LHCN-M2 (cell line): ENCODE measurements around the gene LDAH. TPM values are rescaled to one million over a fixed set of nuclear protein-coding genes. Genes with fewer than 3 reads are reported as not detected.
A peak's percentile ranks its signal among the peaks of the same experiment; 100 is the strongest.

ENCODE experiments used
- DNase-seq: peaks from one replicate; pipeline ENCODE4 v3.0.0-alpha.2; 2012; ENCODE audit warnings: low read depth
- total RNA-seq: library from RNA; depleted of rRNA; stranded (reverse); fragments of >200 nt; gene quantifications from 2 replicates; pipeline ENCODE4 v1.2.3, GENCODE V29; 2014

Gene LDAH
- total RNA-seq, 1 experiment from 2014 or later, result 24.3 TPM

DNA sequence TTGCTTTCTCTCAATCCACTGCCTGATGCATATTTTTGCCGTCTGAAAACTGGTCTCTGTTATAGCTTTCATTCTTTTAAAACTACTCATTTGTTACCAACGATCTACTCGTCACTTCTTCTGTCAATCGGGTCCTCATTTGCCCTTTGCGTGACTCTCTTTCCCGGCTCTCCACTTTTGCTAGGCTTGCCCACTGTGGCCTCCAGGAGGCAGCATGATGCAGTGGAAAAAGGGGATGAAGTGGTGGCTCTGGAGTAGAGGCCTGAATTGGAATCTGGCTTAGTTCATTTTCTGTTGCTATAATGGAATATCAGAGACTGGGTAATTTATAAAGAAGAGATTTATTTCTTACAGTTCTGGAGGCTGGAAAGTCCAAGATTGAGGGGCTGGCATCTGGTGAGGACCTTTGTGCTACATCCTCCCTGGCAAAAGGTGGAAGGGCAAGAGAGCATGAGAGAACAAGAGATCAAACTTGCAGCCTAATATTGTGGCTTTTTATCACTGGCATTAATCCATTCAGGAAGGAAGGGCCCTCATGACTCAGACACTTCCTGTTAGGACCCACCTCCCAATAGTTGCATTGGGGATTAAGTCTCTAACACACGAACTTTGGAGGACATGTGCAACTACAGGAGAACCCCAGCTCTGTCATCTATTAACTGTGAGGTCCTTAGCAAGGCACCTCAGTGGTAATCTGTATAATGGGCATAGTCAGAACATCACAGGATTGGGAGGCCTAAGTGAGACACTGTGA lies 140.6 kb downstream of the LDAH start:
- peak; percentile 16 for DNase-seq

DNA sequence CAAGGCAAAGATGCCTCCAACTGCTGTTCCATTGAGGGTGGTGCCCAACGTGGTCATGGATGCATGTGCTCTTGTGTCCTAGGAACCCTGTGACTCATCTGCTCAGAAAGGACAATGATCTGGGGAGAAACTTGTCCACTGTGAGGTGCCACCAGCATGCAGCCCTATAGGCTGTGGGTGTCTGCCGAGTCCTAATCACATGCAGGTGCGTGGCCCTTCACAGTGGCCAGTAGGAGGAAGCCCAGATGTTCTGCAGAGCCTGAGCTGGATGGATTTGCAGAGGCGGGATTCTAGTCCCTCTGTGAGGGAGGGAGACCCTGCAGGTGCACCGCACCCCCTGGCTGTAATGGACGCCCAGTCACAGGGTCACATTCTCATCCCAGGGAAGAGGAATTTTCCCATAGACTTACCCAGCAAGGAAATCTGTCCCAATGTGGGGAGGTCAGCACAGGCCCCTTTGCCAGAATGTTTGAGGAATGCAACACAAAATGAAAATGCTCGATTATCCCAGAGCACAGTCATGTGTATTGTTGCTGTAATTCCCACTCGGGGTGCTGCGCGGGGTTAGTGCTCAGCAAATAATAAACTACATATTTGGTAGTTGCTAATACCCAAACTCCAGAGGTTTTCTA lies 142.0 kb downstream of the LDAH start:
- no peak for DNase-seq

DNA sequence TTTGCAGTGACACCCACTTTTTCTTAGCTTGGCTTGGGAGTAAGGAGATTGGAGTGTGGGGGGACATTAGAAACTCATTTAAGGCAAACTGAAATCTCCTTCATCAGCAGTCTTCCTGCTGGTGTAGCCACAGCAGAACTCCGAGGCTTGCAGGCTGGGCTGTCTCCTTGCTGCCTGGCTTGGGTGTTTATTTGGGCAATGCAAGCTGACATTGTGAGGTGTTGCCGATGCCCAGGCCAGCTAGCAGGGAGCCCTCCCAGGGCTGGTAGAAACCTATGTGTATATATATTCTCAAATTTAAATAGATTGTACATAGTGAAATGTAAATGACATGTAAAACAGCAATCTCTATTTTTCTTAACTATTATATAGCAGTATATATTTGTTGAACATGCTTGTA lies 144.1 kb downstream of the LDAH start:
- DNase-seq, result no peak

DNA sequence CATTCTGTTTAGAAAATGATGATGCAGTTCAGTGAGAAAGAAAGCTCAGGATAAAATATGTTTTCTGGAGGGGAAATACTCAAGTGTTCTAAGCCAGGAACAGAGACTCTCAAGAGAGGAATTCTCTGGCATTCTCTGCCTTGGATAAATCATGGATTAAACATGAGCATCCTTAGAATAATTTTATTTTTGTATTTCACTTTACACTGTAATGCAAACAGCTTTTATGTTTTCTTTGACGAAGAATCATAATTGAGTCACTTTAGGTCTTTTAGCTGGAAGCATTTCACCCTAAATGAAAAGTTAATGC lies 144.9 kb downstream of the LDAH start:
- no peak for DNase-seq

DNA sequence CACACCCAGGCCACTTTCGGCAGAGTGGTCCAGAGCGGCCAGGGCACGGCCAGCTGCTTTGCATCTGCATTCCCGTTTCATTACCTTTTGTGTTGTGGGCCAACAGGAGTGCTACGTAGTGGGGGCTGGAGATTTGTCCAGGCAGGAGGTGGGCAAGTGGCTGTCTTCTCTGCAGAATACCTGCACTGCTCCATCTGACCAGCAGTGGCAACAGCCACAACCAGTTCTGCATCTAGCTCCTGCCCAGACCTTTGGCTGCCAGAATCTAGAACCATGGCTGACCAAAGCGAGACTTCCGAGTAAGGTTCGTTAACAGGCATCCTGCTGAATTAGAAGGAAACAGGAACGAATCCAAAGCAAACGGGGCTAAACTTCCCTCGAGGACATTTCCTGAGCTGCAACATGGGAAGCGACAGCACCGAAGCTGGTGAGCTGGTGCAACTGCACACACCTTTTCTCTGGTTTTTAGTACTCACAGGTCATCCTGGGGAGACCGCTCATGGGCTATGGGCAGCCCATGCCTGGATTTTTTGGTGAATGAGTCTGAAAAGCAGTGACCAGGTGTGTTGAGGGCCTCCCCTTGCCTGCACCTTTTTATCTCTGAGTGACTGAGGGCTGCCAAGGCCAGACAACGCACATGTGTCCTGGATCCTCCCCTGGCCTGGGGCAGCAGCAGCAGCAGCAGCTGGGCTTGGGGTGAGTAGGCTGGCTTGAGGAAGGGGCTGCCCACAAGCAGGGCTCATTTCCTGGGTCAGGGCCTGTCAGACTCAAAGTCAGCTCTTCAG lies 145.4 kb downstream of the LDAH start:
- no peak for DNase-seq

DNA sequence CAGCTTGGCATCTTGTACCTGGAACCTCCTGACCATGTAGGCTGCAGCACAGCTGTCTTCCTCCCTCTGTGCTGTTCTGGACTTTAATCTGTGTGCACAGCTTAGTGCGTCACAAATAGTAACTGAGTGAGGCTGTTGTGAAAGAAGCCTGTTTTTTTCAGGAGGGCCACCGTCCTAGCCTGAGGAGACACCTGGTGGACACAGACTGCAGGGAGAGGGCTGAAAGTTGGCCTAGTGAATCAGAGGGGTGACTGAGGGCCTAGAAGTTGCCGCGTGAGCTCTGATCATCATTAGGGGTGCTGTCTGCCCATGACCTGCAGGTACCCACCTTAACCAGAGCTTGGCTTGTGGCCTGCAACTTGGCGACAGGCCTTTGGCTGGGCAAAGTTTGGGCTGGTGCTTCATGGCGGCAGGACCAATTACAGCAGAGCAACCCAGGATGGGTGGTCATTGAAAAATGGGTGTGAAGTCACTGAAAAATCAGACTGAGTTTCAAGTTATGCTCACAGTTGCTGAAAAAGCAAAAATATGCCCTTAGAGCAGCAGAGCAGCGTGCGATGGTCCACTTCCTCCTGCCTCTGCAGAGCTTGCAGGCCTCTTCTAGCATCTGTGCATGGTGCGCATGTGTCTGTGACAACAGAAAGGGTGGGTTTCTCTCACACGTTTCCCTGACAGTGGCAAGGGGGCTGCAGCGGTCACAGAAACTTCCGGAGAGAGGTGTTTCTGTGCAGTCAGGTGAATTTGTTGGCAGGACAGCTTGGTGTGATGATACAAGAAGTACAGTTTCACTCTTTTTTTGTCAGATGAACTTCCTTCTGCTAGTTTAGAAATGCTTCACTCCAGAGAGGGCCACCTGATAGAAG lies 146.3 kb downstream of the LDAH start:
- DNase-seq, result no peak

DNA sequence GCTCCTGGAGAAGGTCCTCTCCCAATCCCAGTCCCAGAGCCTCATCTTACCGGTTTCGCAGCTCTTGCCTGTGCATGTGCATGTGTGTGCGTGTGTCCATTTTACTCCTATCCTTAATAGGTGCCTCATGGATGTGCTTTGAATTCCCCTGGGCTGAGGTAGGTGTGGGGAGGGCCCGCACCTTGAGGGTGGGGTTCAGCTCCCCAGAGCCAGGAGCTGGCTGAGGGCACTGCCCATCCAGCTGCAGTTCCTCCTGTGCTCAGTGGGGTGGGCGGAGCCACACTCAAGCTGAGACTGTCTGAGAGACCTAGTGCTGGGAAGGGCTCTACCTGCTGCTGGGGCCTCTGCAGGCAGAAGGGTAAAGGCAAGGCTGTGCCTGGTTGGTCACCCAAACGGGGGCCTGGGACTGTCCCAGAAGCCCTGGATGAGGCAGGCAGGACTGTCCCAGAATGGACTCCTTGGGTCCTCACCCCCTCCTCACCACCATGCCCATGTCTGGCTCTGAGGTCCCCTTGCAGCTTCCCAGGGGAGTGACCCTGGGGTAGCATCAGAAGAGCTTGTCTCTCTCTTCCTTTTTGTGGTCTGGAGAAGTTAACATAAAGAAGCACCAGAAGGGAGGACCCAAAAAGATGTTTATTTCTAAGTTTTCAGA lies 147.1 kb downstream of the LDAH start:
- DNase-seq, result no peak

DNA sequence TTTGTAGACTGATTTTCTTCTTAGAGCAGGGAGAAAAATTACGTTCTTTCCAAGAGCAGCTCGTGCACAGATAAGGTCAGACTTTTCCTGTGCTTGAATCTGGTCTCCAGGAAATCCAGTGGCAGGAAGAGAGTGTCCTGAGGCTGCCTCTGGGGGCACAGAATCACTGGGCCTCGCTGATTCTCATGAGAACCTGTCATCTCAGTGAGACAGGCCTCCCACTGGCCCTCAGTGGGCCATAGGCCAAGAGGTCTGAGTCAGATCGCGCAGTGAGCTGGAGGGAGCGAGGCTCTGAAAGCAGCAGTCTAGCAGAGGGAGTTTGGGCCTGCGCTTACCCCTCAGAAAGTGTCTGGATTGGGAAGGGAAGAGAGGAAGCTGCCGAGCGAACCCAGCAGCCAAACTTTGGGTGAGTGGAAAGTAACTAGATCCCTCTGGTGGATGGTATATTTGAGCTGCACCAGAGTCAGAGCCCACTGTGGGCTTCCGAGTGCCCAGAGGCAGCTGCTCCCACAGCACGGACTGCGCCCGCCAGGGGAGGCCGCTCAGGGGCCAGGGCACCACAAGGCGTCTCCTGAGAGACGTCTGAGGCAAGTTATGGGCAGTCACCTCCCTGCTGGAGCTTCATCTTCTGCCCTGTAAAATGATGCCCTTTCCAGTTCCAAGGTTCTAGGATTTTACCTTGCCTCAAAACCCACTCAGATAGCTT lies 147.8 kb downstream of the LDAH start:
- peak; percentile 78 for DNase-seq

DNA sequence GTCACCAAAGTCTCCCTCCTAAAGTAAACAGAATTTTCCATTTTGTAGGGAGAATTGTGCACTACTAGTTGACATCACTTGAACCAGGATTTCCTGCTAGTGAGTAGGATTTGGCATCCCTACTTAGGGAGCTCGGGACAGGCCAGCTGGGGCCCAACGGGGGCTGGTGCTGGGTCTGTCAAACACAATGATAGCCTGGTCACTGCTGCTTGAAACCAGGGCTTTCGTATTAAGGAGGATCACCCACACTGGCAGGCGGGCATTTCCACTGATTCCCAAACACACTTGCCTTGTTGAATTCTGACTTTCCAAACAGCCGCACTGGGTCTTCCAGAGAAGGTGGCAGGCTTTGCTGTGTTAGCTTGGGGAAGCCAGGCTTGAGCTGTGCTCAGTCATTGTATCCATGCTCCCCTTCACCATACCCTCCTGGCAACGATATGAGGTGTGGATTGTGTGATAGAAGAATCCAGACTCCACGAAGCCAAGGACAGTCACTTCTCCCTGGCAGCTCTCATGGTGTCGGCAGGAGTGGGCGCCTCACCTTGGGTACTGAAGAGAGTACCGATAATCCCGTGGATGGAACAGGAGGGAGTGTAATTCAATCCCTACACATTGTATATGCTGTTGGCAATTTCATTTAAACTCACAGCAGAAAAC lies 148.5 kb downstream of the LDAH start:
- no peak for DNase-seq

DNA sequence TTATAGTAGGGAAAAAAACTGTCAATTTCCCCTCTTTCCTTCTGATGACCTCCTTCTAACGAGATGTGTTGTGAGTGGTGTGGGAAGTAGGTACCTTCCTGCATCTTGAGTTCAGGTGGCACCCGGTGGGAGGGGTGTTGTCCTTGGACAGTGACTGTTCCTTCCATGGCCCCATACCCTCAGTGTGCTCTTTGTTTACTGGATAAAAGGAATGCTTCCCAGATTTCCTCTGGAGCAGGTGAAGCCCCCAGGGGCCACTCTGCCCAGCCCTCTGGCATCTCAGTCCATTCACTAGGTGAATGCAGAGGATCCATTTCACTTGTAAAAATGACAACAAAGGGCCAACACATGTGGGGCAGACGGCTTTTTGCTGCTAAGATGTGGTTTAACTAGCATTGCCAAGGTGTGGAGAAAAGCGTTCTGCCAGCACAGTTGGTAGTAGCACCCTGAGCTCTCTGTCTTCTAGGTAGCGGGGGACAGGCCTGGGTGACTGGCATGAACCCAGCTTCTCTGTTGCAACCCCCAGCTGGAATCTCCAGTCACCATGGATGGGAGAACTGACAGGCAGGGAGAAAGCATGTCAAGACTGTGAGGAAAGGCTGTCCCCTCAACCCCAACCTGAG lies 149.1 kb downstream of the LDAH start:
- no peak for DNase-seq

DNA sequence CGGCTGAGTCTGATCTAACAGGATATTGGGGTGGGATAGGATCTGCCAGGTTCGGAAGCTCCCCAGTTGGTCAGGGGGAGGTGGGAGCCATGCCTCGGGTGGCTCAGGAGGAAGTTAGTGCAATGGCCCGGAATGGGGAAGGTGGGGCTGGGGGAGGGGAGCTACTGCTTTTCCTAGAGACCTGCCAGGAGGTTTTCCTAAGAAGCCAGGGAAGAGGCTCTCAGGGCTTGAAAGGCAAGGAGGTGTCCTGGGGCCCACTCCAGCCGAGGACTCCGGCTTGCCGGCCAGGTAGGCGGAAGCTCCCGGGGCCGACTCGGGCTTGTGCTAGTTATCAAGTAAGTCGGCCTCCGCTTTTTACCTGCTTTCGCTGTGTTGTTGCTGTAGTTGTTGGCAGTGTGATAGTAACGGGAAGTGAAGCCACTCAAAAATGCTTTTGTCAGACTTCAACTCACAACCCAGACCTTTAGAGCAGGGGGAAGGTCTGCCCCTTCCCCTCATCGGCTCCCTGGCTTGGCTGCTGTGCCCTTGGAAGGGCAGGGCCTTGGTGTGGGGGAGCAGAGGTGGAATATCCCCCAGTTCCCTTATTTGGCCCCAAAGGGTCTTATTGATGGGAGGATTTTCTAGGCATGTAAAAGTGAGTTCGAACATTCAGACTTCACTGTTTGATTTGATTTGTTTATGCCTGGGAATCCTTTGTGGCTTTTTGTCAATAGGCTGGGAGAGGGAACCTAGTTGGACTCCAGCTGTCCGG lies 150.5 kb downstream of the LDAH start:
- DNase-seq, result no peak

DNA sequence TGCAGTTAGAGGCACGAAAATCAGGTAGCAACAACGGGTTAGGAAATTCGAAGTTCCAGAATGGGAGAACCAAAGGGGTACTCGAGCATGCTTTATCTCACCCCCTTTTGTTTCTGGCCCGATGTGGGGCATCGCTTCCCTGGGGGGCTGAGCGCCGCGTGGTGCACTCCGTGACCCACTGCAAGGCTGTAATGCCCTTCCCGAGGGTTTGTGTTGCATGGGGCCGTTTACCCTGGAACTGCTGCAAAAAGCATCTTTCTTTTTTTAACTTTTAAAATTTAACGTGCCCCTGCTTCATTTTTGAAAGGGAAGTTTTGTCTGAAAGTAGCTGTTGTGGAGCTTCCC lies 151.2 kb downstream of the LDAH start:
- DNase-seq, result no peak

DNA sequence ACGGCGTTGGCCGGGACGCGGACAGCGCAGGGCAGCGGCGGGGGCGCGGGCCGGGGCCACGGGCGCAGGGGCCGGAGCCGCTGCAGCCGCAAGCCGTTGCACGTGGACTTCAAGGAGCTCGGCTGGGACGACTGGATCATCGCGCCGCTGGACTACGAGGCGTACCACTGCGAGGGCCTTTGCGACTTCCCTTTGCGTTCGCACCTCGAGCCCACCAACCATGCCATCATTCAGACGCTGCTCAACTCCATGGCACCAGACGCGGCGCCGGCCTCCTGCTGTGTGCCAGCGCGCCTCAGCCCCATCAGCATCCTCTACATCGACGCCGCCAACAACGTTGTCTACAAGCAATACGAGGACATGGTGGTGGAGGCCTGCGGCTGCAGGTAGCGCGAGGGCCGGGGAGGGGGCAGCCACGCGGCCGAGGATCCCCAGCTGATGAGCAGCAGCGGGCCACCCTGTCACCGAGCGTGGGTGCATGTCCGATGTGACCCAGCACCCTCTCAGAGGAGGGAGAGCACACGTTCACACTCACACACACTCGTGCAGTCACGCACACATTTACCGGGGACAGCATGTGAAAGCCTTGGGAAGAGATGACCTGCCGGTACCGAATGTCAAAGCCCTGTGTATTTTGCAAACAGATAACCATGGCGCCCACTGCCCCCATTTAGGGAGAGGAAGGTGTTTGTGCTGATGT lies 151.7 kb downstream of the LDAH start:
- no peak for DNase-seq

DNA sequence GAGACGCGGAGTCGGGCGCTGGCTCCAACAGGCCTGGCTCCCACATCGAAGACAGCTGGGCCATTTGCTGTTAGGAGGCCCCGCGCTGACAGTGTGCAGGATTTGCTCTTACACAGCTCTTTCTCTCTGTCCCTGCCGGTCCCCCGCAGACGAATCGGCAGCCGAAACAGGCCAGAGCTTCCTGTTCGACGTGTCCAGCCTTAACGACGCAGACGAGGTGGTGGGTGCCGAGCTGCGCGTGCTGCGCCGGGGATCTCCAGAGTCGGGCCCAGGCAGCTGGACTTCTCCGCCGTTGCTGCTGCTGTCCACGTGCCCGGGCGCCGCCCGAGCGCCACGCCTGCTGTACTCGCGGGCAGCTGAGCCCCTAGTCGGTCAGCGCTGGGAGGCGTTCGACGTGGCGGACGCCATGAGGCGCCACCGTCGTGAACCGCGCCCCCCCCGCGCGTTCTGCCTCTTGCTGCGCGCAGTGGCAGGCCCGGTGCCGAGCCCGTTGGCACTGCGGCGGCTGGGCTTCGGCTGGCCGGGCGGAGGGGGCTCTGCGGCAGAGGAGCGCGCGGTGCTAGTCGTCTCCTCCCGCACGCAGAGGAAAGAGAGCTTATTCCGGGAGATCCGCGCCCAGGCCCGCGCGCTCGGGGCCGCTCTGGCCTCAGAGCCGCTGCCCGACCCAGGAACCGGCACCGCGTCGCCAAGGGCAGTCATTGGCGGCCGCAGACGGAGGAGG lies 152.4 kb downstream of the LDAH start:
- DNase-seq, result no peak

DNA sequence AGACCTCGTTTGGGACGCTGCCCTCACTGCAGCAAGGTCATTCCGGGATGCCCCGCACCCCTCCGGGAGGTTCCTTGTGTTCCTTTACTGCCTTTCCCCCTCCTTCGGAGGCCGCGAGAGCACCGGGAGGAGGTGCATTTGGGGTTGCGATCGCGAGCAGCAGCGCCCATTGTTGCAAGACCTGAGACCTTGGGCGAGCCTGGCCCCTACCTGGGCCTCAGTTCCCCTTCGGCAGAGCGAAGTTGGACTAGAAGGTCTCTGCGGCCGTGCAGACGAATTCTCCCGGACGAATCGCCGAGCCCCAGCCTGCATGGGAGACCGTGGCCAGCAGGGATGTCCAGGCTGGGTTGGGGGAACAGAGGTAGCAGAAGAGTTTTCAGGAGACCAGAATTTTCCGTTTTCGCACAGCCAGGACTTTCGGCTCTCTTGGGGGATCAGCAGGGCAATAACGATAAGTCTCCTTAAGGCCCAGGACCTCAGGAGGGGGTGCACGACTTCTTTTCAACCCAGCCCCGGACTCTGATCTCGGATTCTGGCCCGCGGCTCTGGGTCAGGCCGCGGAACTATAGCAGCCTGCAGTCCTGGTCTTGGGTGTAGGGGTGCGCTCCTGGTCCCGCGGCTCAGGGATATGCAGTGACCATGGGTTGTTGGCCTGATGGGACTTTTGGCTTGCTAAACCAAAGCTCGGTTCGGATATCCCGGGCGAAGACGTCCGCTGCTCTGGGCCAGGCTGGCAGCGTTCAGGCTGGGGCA lies 153.2 kb downstream of the LDAH start:
- no peak for DNase-seq

DNA sequence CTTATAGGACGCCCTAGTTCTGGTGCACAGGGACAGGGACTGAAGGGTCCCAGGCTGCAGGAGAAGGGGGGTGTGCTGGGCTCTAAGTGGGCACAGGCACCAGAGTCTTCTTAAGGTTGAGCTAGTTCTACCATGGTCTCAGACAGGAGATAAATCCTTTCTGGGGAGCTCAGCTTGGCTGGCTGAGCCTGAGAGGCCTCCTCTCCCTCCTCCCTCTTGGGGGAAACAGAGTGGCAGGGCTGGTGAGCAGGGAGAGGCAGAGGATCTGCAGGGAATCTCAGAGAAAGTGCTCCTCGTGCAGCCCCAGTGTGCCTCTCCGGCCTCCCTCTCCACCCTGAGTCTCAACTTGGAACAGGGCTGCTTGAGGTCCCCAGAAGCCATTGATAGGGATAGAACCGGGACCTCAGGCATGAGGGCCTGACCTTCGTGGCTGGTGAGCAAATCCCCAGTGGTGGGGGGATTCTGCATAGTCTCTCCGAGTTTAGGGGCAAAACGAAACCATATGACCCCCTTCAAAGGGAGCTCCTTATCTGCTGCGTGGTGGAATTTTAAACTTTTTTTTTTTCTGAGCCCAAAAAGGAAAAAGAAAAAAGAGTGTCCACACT lies 153.9 kb downstream of the LDAH start:
- no peak for DNase-seq

DNA sequence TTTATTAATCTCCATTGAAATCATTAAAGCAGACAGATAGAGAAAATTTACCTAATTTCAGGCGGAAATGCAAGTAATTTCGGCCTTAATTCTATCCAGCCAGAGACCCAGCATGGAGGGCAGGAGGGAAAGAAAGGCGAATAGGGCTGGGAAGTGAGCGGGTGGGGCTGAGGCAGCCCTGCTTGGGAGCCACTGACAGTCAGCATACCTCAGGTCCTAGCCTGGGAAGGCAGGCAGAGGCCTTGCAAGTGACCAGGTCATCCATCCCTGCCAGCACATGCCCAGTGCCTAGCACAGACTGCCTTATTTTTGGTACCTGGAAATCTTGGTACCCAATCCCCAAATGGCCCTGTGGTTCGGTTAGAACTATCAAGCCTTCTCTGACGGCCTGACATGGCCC lies 154.4 kb downstream of the LDAH start:
- no peak for DNase-seq
